Measurements from ENCODE around the gene CABP5.

DNA sequence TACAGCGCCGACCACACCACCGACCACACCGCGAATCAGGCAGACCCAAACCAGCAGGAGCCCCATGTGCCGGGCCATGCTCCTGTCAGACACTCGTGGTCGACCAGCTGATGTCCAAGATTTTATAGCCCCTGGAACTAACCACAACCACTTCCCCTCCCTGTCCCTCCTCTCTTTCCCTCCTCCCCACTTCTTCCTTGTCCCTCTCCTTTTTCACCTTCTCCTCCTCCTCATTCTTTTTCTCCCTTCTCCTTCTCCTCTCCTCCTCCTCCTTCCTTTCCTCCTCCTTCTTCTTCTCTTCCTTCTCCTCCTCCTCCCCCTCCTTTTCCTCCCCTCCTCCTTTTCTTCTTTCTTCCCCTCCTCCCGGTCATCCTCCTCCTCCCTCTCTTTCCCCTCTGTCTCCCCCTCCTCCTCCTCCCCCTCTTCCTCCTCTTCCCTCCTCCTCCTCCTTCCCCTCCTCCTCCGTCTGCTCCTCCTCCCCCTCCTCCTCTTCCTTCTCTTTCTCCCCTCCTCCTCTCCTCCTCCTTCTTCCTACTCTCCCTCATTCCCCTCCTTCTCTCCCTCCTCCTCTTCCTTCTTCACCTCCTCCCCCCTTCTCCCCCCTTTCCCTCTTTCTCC, 52.6 kb downstream of the CABP5 start:
- TF ChIP-seq POLR2A (IDR thresholded peaks at IDR 0.05): no peak
- TF ChIP-seq, protein P1, sequence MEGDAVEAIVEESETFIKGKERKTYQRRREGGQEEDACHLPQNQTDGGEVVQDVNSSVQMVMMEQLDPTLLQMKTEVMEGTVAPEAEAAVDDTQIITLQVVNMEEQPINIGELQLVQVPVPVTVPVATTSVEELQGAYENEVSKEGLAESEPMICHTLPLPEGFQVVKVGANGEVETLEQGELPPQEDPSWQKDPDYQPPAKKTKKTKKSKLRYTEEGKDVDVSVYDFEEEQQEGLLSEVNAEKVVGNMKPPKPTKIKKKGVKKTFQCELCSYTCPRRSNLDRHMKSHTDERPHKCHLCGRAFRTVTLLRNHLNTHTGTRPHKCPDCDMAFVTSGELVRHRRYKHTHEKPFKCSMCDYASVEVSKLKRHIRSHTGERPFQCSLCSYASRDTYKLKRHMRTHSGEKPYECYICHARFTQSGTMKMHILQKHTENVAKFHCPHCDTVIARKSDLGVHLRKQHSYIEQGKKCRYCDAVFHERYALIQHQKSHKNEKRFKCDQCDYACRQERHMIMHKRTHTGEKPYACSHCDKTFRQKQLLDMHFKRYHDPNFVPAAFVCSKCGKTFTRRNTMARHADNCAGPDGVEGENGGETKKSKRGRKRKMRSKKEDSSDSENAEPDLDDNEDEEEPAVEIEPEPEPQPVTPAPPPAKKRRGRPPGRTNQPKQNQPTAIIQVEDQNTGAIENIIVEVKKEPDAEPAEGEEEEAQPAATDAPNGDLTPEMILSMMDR (IDR thresholded peaks at IDR 0.05): no peak
